Natural killer cell (primary cell): ENCODE data around the gene CPAMD8. TPM values are rescaled to one million over a fixed set of nuclear protein-coding genes. Genes with fewer than 3 reads are reported as not detected.
A peak's percentile ranks its signal among the peaks of the same experiment; 100 is the strongest.

Experiments
- ATAC-seq, 3 donors: fragments of 150-1000 bp in 2 of 3; fragments of 200-7000 bp in 1 of 3; cut with Tn5 transposase; 1 replicate in 1 of 3; 2 replicates in 2 of 3; pipeline ENCODE4 v1.10.0; 2021; ENCODE audit warnings: mild to moderate bottlenecking in 2 of 3, moderate library complexity in 2 of 3
- DNase-seq, 2 donors: peaks; one replicate each; pipeline versions ENCODE4 v3.0.0 to v3.0.0-alpha.2; 2013 to 2021; ENCODE audit warnings: mixed read lengths in 1 of 2
- H3K27ac ChIP-seq: one replicate; pipeline ENCODE4 v1.5.1; 2013; ENCODE audit warnings: mild to moderate bottlenecking, low read length
- H3K27me3 ChIP-seq: one replicate; pipeline ENCODE4 v1.6.1; 2013; ENCODE audit warnings: low read length; ENCODE audit not compliant: control insufficient read depth, insufficient read depth
- H3K36me3 ChIP-seq: one replicate; pipeline ENCODE4 v1.6.1; 2013; ENCODE audit warnings: low read length; ENCODE audit not compliant: control insufficient read depth, insufficient read depth
- H3K4me1 ChIP-seq: one replicate; pipeline ENCODE4 v1.6.1; 2013; ENCODE audit warnings: low read length; ENCODE audit not compliant: control insufficient read depth, insufficient read depth
- H3K4me3 ChIP-seq: one replicate; pipeline ENCODE4 v1.5.1; 2013; ENCODE audit warnings: low read length
- H3K9me3 ChIP-seq: one replicate; pipeline ENCODE4 v1.6.1; 2013; ENCODE audit warnings: low read length; ENCODE audit not compliant: control insufficient read depth, insufficient read depth
- H3K27ac Mint-ChIP-seq, 2 donors: one replicate each; pipeline ENCODE4 v1.8.0; 2022; ENCODE audit warnings: mild to moderate bottlenecking in 2 of 2, mixed read lengths in 2 of 2, moderate library complexity in 1 of 2
- H3K27me3 Mint-ChIP-seq, 2 donors: one replicate each; pipeline ENCODE4 v1.8.0; 2022; ENCODE audit warnings: low read depth in 2 of 2, mixed read lengths in 2 of 2
- H3K36me3 Mint-ChIP-seq: one replicate; pipeline ENCODE4 v1.8.0; 2022; ENCODE audit warnings: mixed read lengths
- H3K4me1 Mint-ChIP-seq, 2 donors: one replicate each; pipeline ENCODE4 v1.8.0; 2022; ENCODE audit warnings: mixed read lengths in 2 of 2
- H3K4me3 Mint-ChIP-seq: one replicate; pipeline ENCODE4 v1.8.0; 2022; ENCODE audit warnings: mild to moderate bottlenecking, moderate library complexity, mixed read lengths
- H3K9me3 Mint-ChIP-seq, 2 donors: one replicate each; pipeline ENCODE4 v1.8.0; 2022; ENCODE audit warnings: mixed read lengths in 2 of 2
- WGBS: methylation state at CpG from one replicate; pipeline ENCODE4 v1.1.7; 2013; ENCODE audit warnings: missing lambda C conversion rate; ENCODE audit not compliant: insufficient coverage; 5-methylcytosine and 5-hydroxymethylcytosine counted together
- intact Hi-C: fragments of 100-400 bp; cut with micrococcal nuclease; formaldehyde crosslinking; loops from one replicate; pipeline ENCODE4 v1.14.2; 2022
- total RNA-seq, 4 donors: library from RNA; stranded (reverse); fragments of 120-200 nt in 1 of 4; gene quantifications; one replicate each; pipeline versions ENCODE4 v1.2.3 to v1.2.4, GENCODE V29; 2013 to 2022
- TF ChIP-seq, protein P1 (sequence below): fragments of 200-600 bp; IDR thresholded peaks from one replicate; pipeline ENCODE4 v1.8.0; 2022; ENCODE audit warnings: antibody characterized with exemption

CPAMD8 gene
- total RNA-seq, 3 donors from 2014 or later (not counting 1 experiment from before 2014, with no cell fraction given): 3.6 to 4.9 (median 4.7) TPM

DNA sequence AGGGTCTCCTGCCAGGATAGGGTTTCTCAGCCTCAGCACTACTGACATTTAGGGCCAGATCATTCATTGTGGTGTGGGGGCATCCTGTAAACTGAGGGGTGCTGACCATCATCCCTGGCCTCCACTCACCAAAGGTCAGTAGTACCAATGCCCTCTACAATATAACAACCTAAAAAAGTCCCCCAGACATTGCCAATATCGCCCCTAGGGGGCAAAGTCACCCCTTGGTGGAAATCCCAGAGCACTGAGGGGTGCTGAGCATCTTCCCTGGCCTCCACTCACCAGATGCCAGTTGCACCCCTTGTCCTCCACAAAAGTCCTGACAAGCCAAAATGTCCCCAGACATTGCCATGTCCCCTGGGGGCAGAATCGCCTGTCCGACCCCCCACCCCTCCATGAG is 21.6 kb downstream of the CPAMD8 start:
- intact Hi-C loops: no loop called here
- Mint-ChIP-seq H3K27me3 (peaks cover 5 to 8% of the 10 kb centered on the region in 2 donors), H3K4me3 (no peak overlapping the region), H3K4me1 (peaks cover 0 to 18% of the 10 kb centered on the region in 2 donors), H3K36me3 (no peaks in the 10 kb centered on the region), H3K27ac (no peak overlapping the region), H3K9me3 (no peaks in the 10 kb centered on the region)
- TF ChIP-seq, protein P1, sequence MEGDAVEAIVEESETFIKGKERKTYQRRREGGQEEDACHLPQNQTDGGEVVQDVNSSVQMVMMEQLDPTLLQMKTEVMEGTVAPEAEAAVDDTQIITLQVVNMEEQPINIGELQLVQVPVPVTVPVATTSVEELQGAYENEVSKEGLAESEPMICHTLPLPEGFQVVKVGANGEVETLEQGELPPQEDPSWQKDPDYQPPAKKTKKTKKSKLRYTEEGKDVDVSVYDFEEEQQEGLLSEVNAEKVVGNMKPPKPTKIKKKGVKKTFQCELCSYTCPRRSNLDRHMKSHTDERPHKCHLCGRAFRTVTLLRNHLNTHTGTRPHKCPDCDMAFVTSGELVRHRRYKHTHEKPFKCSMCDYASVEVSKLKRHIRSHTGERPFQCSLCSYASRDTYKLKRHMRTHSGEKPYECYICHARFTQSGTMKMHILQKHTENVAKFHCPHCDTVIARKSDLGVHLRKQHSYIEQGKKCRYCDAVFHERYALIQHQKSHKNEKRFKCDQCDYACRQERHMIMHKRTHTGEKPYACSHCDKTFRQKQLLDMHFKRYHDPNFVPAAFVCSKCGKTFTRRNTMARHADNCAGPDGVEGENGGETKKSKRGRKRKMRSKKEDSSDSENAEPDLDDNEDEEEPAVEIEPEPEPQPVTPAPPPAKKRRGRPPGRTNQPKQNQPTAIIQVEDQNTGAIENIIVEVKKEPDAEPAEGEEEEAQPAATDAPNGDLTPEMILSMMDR: no peak
- ATAC-seq: no peak
- no peaks in the 10 kb centered on the region for H3K27me3 ChIP-seq
- no peaks in the 10 kb centered on the region for H3K9me3 ChIP-seq
- H3K36me3 ChIP-seq: no peaks in the 10 kb centered on the region
- H3K4me1 ChIP-seq: peaks cover 26% of the 10 kb centered on the region
- no peak overlapping the region for H3K27ac ChIP-seq
- WGBS: 73% methylated on average over 3 of the region's 3 CpGs
- DNase-seq: no peak
- no peak overlapping the region for H3K4me3 ChIP-seq

DNA sequence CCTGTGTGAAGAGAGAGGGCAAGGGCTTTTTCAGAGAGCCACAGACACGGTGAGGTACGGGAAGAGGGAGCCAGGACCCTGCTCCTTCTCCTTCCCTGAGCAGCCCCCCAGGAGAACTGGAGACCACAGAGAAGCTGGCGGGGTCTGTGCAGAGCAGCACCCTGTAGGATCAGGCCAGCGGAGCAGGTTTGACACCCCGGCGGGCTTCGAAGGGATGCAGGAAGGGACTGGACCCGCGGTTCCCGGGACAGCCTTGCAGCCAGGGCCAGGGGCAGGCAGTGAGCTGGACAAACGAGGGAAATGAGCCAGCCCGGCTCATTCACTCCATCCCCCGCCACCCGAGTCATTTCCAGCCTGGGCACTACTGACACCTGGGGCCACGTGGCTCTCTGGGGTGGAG is 22.2 kb downstream of the CPAMD8 start:
- Histone ChIP-seq H3K27me3 (no peaks in the 10 kb centered on the region), H3K4me1 (peaks cover 26% of the 10 kb centered on the region), H3K4me3 (no peak overlapping the region), H3K9me3 (no peaks in the 10 kb centered on the region), H3K36me3 (no peaks in the 10 kb centered on the region), H3K27ac (no peak overlapping the region)
- peaks cover 5 to 8% of the 10 kb centered on the region in 2 donors for H3K27me3 Mint-ChIP-seq
- H3K9me3 Mint-ChIP-seq: no peaks in the 10 kb centered on the region
- ATAC-seq (no peak), DNase-seq (no peak)
- no peak overlapping the region for H3K4me3 Mint-ChIP-seq
- WGBS: 92% methylated on average over 15 of the region's 15 CpGs
- no peak overlapping the region for H3K27ac Mint-ChIP-seq
- H3K36me3 Mint-ChIP-seq: no peaks in the 10 kb centered on the region
- peaks cover 0 to 18% of the 10 kb centered on the region in 2 donors for H3K4me1 Mint-ChIP-seq
- intact Hi-C loops: no loop called here
- TF ChIP-seq, protein P1: no peak

- H3K4me3 Mint-ChIP-seq: no peak overlapping the region
- Histone ChIP-seq H3K27me3 (no peaks in the 10 kb centered on the region), H3K27ac (no peak overlapping the region), H3K9me3 (peaks cover 4% of the 10 kb centered on the region), H3K4me1 (peaks cover 26% of the 10 kb centered on the region), H3K36me3 (no peaks in the 10 kb centered on the region), H3K4me3 (no peak overlapping the region)
- intact Hi-C loops: no loop called here
- no peaks in the 10 kb centered on the region for H3K9me3 Mint-ChIP-seq
- DNase-seq (peak in 1 of 2 donors; percentile 49), ATAC-seq (no peak)
- peaks cover 5 to 8% of the 10 kb centered on the region in 2 donors for H3K27me3 Mint-ChIP-seq
- TF ChIP-seq, protein P1: no peak
- no peaks in the 10 kb centered on the region for H3K36me3 Mint-ChIP-seq
- H3K4me1 Mint-ChIP-seq: peaks cover 0 to 18% of the 10 kb centered on the region in 2 donors
- H3K27ac Mint-ChIP-seq: peak overlapping the region in 1 of 2 donors; percentile 84
- WGBS: 69% methylated on average over 7 of the region's 7 CpGs
These were observed 24.2 kb downstream of the CPAMD8 start for GRCh38 chr19:17002455-17002854.

DNA sequence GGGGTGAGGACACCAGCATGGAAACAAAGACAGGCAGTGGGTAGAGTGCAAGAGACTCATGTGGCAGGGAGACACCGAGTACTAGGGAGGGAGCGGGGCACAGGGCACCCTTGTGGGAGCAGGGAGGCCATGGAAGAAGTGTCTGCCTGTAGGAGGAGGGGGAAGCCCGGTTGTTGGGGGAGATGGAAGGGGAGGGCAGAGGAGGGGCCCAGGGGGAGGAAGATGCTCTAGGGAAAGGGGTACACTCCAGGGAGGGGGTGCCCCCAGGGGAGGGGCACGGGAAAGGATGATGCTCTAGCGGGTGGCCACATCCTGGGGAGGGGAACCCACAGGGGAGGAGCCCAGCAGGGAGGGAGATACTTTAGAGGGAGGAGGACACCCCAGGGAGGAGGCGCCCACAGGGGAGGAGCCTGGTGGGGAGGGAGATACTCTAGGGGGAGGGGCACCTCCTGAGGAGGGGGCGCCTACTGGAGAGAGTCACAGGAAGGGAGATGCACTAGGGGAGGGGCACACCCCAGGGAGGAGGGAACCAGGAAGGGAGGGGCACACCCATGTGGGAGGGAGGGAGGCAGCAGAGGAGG is 24.9 kb downstream of the CPAMD8 start:
- Mint-ChIP-seq H3K4me1 (peaks cover 0 to 18% of the 10 kb centered on the region in 2 donors), H3K9me3 (no peaks in the 10 kb centered on the region), H3K4me3 (peak overlapping the region; percentile 63), H3K27ac (peak overlapping the region; percentile 62 to 84), H3K27me3 (peaks cover 3 to 4% of the 10 kb centered on the region in 2 donors), H3K36me3 (no peaks in the 10 kb centered on the region)
- TF ChIP-seq, protein P1: no peak
- Histone ChIP-seq H3K27me3 (no peaks in the 10 kb centered on the region), H3K36me3 (no peaks in the 10 kb centered on the region), H3K4me3 (no peak overlapping the region), H3K27ac (no peak overlapping the region), H3K4me1 (peaks cover 26% of the 10 kb centered on the region), H3K9me3 (peaks cover 4% of the 10 kb centered on the region)
- DNase-seq: peak; percentile 42 to 94
- intact Hi-C loops: no loop called here
- peak; percentile 90 to 94 (median 92) for ATAC-seq
- WGBS: 7% methylated on average over 7 of the region's 7 CpGs
